ENCODE data around the gene NODAL. TPM values are rescaled to one million over a fixed set of nuclear protein-coding genes. Genes with fewer than 3 reads are reported as not detected.
A peak's percentile ranks its signal among the peaks of the same experiment; 100 is the strongest.

NODAL gene
- total RNA-seq, 4 donors from 2014 or later = not detected

GRCh38 chr10:70478191-70479164 is 37.0 kb upstream of the NODAL start, which contains the start of gene PALD1:
Gene PALD1, plus strand, starts transcription at chr10:70478767. Its CDS starts 47,185 bp downstream, at chr10:70525952.
- Histone ChIP-seq H3K4me1 (peaks cover 0 to 23% of the 10 kb centered on the region in 2 donors), H3K4me3 (peak within 1 kb of the TSS; percentile 60 to 61), H3K36me3 (no peaks in the 10 kb centered on the region), H3K27me3 (no peaks in the 10 kb centered on the region), H3K27ac (peak within 1 kb of the TSS; percentile 25 to 68), H3K9me3 (no peaks in the 10 kb centered on the region)
- peak; percentile 69 to 70 for DNase-seq
- TF ChIP-seq POLR2A (IDR thresholded peaks at IDR 0.05) = peak in 1 of 2 donors; percentile 62
- peak in 2 of 4 experiments; percentile 14 to 42 for TF ChIP-seq CTCF (IDR thresholded peaks at IDR 0.05)
- intact Hi-C loops (cut with DNase I; ENCODE audit: low total_unique reads) = no loop called here

- no peaks in the 10 kb centered on the region for H3K9me3 ChIP-seq
- no peaks in the 10 kb centered on the region for H3K27me3 ChIP-seq
- no peaks in the 10 kb centered on the region for H3K36me3 ChIP-seq
- peaks cover 0 to 16% of the 10 kb centered on the region in 2 donors for H3K4me1 ChIP-seq
- peak; percentile 43 to 51 for DNase-seq
- intact Hi-C loops (cut with DNase I; ENCODE audit: low total_unique reads) = no loop called here
- peak overlapping the region; percentile 25 to 68 for H3K27ac ChIP-seq
- TF ChIP-seq CTCF (IDR thresholded peaks at IDR 0.05) = no peak
- TF ChIP-seq POLR2A (IDR thresholded peaks at IDR 0.05) = no peak
- peak overlapping the region; percentile 60 to 61 for H3K4me3 ChIP-seq
These were observed 36.2 kb upstream of the NODAL start for GRCh38 chr10:70477661-70478162.

- peaks cover 0 to 7% of the 10 kb centered on the region in 2 donors for H3K4me1 ChIP-seq
- no peaks in the 10 kb centered on the region for H3K36me3 ChIP-seq
- no peak overlapping the region for H3K4me3 ChIP-seq
- no peak for DNase-seq
- TF ChIP-seq CTCF (IDR thresholded peaks at IDR 0.05) = no peak
- no peak for TF ChIP-seq POLR2A (IDR thresholded peaks at IDR 0.05)
- H3K9me3 ChIP-seq = no peaks in the 10 kb centered on the region
- H3K27me3 ChIP-seq = no peaks in the 10 kb centered on the region
- no peak overlapping the region for H3K27ac ChIP-seq
- intact Hi-C loops (cut with DNase I; ENCODE audit: low total_unique reads) = no loop called here
These were observed 35.0 kb upstream of the NODAL start for GRCh38 chr10:70476249-70477035.

GRCh38 chr10:70475661-70476060 is 34.2 kb upstream of the NODAL start:
- H3K27ac ChIP-seq = no peak overlapping the region
- H3K36me3 ChIP-seq = no peaks in the 10 kb centered on the region
- TF ChIP-seq POLR2A (IDR thresholded peaks at IDR 0.05) = no peak
- TF ChIP-seq CTCF (IDR thresholded peaks at IDR 0.05) = no peak
- H3K4me1 ChIP-seq = peaks cover 0 to 7% of the 10 kb centered on the region in 2 donors
- no peak for DNase-seq
- no peak overlapping the region for H3K4me3 ChIP-seq
- intact Hi-C loops (cut with DNase I; ENCODE audit: low total_unique reads) = no loop called here
- no peaks in the 10 kb centered on the region for H3K9me3 ChIP-seq
- H3K27me3 ChIP-seq = no peaks in the 10 kb centered on the region
